ENCODE results near the gene MPP1.

Gene MPP1

GRCh38 chrX:154730253-154730891, 74.9 kb downstream of the MPP1 start:
- no peak for DNase-seq

GRCh38 chrX:154729439-154729838, 75.8 kb downstream of the MPP1 start:
- DNase-seq = no peak

All from NCI-H2171 treated with DMSO at 0.1 percent for 48 hours (cell line).